ENCODE measurements around the gene AHRR.
"Not testable (repeated sequence)": the region's sequence is repeated elsewhere in the genome, so short reads cannot be mapped to it uniquely, and the experiment has no call there.

The AHRR gene

GRCh38 chr5:380701-381309 lies 59.3 kb downstream of the AHRR start:
- DNase-seq = no peak

- DNase-seq = no peak
Measured at GRCh38 chr5:383066-383465, 61.6 kb downstream of the AHRR start.

DNA sequence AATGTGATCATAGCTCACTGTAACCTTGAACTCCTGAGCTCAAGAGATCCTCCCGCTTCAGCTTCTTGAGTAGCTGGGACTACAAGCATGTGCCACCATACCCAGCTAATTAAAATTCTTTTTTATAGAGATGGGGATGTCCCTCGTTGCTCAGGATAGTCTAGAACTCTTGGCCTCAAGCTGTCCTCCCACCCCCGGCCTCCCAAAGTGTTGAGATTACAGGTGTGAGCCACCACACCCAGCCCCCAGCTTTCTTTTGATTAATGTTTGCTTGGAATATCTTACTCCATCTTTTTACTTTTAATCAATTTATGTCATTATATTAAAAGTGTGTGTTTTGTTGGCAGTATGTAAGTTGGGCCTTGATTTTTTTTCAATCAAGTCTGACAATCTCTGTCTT lies 62.1 kb downstream of the AHRR start:
- no peak for DNase-seq

DNA sequence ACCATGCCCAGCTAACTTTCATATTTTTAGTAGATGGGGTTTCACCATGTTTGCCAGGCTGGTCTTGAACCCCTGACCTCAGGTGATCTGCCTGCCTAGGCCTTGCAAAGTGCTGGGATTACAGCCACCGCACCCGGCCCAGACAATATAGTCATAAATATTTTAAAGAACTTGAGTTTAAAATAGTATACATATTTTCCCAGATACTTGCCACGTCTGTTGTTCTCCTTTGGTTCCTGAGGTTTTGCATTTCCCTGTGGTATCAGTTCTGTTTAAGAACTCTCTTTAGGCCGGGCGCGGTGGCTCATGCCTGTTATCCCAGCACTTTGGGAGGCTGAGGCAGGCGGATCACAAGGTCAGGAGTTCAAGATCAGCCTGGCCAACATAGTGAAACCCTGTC lies 63.1 kb downstream of the AHRR start:
- DNase-seq = not testable (repeated sequence)

DNA sequence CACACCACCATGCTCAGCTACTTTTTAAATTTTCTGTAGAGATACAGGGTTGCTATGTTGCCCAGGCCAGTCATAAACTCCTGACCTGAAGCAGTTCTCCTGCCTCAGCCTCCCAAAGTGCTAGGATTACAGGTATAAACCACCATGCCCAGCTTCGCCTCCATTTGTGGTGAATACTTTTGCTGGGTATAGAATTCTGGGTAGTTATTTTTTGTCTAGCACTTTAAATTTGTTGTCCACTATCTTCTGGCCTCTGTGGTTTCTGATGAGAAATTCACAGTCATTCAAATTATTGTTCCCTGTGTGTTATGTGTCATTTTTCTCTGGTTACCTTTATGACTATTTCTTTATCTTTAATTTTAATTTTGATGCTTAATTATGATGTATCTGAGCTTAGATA lies 63.8 kb downstream of the AHRR start:
- no peak for DNase-seq

GRCh38 chr5:386432-387341 lies 65.2 kb downstream of the AHRR start:
- no peak for DNase-seq

GRCh38 chr5:387491-388265 lies 66.2 kb downstream of the AHRR start:
- no peak for DNase-seq

- no peak for DNase-seq
Measured at GRCh38 chr5:388266-389196, 67.0 kb downstream of the AHRR start.

- no peak for DNase-seq
Measured at GRCh38 chr5:389197-389821, 67.8 kb downstream of the AHRR start.

- DNase-seq = no peak
Measured at GRCh38 chr5:389891-390622, 68.5 kb downstream of the AHRR start.

DNA sequence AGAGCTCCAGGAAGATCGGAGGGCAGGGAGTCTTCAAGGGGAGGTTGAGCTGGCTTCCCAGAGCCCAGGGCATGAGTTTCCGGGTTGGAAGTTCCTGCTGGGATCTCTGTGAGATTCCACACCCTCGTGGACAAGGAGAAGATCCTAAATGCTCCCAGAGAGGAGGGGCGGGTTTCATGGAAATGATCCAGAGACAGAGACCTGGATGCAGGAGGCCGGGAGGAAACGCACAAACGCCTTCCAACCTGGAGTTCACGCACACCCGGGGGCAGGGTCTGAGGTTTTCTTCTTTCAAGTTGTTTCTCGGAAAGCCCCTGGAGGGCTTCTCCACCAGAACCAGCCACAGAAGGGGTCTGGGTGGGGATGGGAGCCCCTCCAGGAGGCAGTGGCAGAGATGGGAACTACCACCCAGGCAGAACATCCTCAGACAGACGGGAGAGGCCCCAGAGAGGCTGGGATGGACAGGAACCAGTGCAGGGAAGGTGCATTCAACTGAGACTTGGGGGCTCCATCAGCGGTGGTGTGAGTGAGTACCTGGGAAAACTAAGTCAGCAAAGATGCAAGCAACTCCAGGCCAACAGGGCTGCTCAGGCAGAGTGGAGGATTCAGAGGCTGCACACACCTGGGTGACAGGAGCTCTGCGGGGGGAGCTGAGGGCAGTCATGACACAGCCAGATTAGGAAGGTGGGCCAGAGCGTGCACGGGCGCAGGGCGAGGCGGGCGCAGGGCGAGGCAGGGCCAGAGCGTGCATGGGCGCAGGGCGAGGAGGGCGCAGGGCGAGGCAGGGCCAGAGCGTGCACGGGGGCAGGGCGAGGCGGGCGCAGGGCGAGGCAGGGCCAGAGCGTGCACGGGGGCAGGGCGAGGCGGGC lies 69.3 kb downstream of the AHRR start:
- DNase-seq = no peak

GRCh38 chr5:392431-392988 lies 71.0 kb downstream of the AHRR start:
- peak in 1 of 2 experiments; percentile 30 for DNase-seq

DNA sequence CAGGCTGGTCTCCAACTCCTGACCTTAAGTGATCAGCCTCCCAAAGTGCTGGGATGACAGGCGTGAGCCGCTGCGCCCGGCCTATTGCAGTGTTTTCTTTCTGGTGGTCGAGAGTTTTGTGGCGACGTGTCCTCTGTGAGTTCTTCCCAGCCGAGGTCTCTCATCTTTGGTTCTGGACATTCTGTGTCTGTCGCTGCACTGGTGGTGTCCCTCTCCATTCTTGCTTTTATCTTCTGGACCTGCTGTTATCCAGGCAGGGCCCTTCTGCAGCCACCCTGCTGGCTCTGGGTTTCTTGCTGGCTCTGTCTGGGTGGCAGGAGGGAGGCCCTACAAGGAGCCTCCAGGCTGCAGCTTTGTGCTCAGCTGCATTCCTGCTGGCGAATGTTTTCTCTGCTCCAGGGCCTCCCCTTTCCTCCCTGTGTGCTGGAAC lies 72.3 kb downstream of the AHRR start:
- DNase-seq = no peak

GRCh38 chr5:394671-395155 lies 73.2 kb downstream of the AHRR start:
- no peak for DNase-seq

DNA sequence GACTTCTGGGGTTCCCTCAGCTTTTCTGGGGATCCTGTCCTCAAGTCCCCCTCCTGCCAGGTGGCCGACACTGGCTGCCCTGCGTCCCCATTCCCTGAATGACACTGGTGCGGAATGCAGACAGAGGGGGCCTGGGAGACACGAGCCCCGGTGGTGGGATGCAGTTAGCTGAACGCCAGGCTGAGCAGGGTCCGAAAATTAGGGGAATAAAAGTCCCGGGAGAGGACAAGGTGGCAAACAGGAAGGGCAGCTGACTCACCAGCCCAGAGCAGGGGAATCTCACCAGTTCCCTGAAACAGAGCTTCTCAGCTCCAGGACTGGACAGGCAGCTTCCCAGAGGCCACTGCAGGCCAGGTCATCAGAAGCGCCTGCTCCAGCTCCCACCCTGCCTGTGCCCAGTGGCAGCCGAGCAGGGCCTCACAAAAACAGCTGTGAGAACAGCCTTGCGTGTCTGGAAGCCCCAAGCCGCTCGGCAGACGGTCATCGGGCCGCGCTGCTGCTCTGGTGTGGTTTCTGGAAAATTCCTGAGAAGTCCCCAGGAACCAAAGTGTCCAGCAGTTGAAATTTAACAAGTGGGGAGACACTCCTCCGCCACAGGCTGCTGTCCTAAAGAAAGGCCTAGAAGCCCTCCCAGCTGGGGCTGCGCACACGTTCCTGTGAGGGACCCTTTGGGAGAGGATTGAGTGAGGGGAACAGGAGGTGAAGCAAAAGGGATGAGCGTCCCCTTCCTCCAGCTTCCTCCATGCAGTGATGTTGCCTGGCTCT lies 73.8 kb downstream of the AHRR start:
- DNase-seq = no peak

GRCh38 chr5:395921-396530 lies 74.5 kb downstream of the AHRR start:
- no peak for DNase-seq

- DNase-seq = no peak
Measured at GRCh38 chr5:396531-396961, 75.0 kb downstream of the AHRR start.

- not testable (repeated sequence) for DNase-seq
Measured at GRCh38 chr5:398141-398474, 76.6 kb downstream of the AHRR start.

Measured in NCI-H1930 (cell line).